Measurements from ENCODE around the gene SORL1.
A peak's percentile ranks its signal among the peaks of the same experiment; 100 is the strongest.

The SORL1 gene

DNA sequence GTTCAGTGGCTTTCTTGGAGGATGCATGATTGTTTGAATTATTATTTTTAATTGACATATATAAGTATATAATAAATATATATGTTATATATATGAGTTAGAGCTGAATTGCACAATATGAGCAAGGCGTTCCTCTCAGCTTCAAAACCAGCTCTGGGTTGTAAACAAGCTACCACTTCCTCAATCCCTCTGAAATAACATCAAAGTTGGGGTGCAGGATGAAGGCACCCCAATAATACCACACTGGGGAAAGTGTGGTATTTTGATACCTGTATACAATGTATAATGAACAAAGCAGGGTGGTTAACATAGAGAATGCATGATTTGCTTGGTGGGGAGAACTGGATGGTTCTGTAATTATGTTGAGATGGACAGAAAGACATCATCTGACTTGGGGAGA, 1.7 kb upstream of the SORL1 start:
- no peak overlapping the region for H3K4me3 ChIP-seq (replicated peaks in 1 of 2; ENCODE audit: low read depth in 2 of 2, low read length in 2 of 2)

DNA sequence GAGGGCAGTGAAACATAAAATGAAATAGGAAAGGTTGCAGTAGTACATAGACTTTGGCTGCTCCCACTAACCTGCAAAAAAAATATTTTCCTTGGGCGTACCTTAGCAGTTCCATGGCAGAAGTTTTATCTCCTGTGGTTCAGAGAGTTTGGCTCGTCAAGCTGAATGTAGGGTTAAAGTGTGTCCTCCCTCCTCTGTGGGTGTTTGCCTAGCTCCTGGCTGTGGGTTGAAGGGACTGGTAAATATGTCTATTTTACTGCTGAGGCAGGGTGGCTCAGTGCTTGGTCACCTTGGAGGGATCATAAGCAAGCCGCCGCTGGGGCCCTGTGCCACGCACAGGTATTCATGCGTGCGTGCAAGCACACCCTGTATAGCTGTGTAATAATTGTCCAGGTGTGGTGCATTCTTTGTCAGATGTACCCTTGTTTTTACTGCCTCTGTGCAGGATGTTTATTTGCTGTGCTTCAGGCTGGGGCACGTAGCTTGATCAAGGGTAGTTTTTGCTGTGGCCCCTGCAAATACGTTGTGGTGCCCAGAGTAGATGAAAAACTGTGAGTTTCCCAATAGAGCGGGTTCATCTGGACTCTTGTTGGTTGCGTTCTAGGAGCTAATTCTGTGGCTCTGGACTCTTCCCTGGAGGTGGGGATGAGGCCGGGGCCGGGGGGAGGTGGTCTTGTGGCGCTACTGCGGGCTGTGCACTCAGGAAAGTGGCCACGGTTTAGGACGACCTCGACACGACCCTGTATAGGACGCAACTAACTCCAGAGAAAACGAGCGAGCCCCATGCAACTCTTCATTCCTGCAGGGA, 732 bp upstream of the SORL1 start:
- H3K4me3 ChIP-seq (replicated peaks in 1 of 2; ENCODE audit: low read depth in 2 of 2, low read length in 2 of 2), result peak overlapping the region; percentile 26 to 40
- TF ChIP-seq, protein P1, sequence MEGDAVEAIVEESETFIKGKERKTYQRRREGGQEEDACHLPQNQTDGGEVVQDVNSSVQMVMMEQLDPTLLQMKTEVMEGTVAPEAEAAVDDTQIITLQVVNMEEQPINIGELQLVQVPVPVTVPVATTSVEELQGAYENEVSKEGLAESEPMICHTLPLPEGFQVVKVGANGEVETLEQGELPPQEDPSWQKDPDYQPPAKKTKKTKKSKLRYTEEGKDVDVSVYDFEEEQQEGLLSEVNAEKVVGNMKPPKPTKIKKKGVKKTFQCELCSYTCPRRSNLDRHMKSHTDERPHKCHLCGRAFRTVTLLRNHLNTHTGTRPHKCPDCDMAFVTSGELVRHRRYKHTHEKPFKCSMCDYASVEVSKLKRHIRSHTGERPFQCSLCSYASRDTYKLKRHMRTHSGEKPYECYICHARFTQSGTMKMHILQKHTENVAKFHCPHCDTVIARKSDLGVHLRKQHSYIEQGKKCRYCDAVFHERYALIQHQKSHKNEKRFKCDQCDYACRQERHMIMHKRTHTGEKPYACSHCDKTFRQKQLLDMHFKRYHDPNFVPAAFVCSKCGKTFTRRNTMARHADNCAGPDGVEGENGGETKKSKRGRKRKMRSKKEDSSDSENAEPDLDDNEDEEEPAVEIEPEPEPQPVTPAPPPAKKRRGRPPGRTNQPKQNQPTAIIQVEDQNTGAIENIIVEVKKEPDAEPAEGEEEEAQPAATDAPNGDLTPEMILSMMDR (IDR thresholded peaks at IDR 0.05; ENCODE audit: low read depth, low read length), result no peak
- DNase-seq (ENCODE audit: low read depth in 2 of 2), result peak in 1 of 2 donors; percentile 4

More for the DNA sequence above, 1.7 kb upstream of the SORL1 start:
- TF ChIP-seq, protein P1 (IDR thresholded peaks at IDR 0.05; ENCODE audit: low read depth, low read length), result no peak
- no peak for DNase-seq (ENCODE audit: low read depth in 2 of 2)

DNA sequence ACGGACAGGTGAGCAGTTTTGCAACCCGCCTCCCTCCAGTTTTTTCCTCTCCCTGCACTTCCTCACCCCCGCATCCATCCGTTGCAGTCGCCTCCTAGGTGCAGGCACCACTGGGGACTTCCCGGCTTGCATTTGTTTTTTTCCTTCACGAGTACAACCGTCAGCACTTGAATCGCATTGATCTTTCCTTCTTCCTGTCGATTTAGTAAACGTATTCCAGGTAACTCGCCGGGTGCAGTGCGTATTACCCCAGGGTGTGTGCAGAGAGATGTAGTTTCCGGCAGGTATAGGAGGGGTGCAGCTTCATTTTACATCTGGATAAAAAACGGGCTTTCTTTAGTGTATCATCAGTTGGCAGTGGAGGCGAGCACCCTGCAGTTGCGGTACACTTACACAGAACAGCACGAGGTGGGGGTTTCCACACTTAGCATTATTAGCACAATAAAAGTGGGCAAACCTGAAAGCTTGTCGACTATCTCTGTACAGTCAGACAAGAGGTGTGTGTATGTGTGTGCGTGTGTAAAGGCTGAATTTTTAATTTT, 566 bp downstream of the SORL1 start, which contains the start of gene SORL1-AS1:
TSS of gene SORL1-AS1 (minus strand) at position 359 of the 542 bp plus-strand sequence.
- DNase-seq (ENCODE audit: low read depth in 2 of 2), result no peak
- TF ChIP-seq, protein P1 (IDR thresholded peaks at IDR 0.05; ENCODE audit: low read depth, low read length), result no peak
- peak within 1 kb of the TSS; percentile 35 to 43 for H3K4me3 ChIP-seq (replicated peaks in 1 of 2; ENCODE audit: low read depth in 2 of 2, low read length in 2 of 2)

DNA sequence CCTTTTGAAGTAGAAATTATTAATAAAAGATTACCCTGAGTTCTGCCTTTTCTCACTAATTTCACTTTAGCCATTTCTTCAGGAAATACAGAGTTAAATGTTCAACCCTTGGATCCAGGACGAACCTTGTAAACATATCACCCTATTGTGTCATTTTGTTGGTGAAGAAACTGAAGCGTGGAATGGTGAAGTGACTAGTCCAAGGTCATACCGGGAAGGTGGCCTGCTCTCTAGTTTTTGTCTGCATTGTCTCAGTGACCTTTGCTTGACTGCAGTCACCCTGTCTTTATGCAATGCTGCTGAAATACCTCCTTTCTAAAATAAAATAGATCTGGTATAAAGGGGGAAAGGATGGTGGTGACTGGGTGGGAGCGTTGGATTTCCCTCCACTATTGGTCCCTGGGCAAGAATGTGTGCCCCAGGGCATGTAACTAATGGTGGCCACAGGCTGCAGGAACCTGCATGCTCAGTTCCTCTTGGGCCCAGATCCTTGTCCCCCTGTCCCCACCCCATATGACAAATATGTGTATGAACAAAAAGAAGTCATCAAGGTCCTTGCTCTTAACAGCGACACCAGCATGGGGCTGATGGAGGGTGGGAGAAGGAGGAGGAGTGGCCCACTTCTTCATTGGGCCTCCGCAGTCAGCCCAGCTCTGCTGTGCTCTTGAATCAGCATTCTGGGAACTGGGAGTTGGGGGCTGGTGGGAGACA, 1.6 kb downstream of the SORL1 start:
- DNase-seq (ENCODE audit: low read depth in 2 of 2), result no peak
- H3K4me3 ChIP-seq (replicated peaks in 1 of 2; ENCODE audit: low read depth in 2 of 2, low read length in 2 of 2), result no peak overlapping the region
- TF ChIP-seq, protein P1 (IDR thresholded peaks at IDR 0.05; ENCODE audit: low read depth, low read length), result no peak

DNA sequence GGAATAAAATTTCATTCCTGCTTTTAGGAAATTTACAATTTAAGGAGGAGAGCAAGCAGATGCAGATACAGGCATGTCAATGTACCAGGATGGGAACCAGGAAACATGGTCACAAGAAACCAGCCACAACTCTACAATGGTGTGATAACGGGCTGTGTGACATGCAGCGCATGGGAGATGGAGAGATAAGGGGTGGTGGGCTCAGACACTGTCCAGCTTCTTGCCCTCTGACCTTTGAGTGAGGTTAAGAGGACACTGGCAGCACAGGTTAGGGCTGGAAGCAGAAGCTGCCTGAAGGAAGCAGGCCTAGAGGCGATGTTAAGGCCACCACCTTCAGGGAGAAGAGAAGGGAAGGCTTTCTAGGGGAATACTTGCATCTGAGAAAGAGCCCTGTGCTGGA, 3.0 kb downstream of the SORL1 start:
- no peak for DNase-seq (ENCODE audit: low read depth in 2 of 2)
- H3K4me3 ChIP-seq (replicated peaks in 1 of 2; ENCODE audit: low read depth in 2 of 2, low read length in 2 of 2), result no peak overlapping the region
- TF ChIP-seq, protein P1 (IDR thresholded peaks at IDR 0.05; ENCODE audit: low read depth, low read length), result no peak

DNA sequence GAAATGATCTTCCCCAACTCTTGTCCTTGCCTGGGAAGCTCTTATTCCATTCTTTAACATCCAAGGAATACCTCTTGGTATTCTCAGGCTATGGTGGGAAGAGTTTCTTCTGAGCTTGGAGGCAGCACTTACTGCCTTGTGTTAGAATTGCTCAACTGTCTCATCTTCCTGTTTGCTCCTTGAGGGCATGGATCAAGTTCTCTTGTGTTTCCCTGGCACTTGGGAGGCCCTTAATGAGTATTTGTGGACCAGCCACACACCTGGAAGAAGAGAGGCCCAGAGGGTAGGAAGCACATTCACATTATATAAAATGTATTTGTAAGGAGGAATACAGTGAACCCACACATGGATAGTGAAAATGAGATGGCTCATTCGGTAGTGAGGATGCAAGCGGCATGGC, 4.0 kb downstream of the SORL1 start:
- DNase-seq (ENCODE audit: low read depth in 2 of 2), result no peak
- no peak overlapping the region for H3K4me3 ChIP-seq (replicated peaks in 1 of 2; ENCODE audit: low read depth in 2 of 2, low read length in 2 of 2)
- TF ChIP-seq, protein P1 (IDR thresholded peaks at IDR 0.05; ENCODE audit: low read depth, low read length), result no peak

All from cardiac fibroblast (primary cell).